Hepatic stellate cell (primary cell): ENCODE results near the gene MAP3K1.
"Not testable (repeated sequence)": the region's sequence is repeated elsewhere in the genome, so short reads cannot be mapped to it uniquely, and the experiment has no call there.

Experiments used
- DNase-seq: peaks from one replicate; pipeline ENCODE4 v3.0.0; 2011; ENCODE audit warnings: low spot score

MAP3K1 gene

GRCh38 chr5:56814963-56815657 lies at the start of gene MAP3K1:
Gene MAP3K1 (plus strand): TSS chr5:56815549. CDS start chr5:56815574, 25 bp downstream.
- DNase-seq = peak; percentile 83

GRCh38 chr5:56766926-56767325 lies 48.4 kb upstream of the MAP3K1 start:
- DNase-seq = no peak

GRCh38 chr5:56769875-56770604 lies 45.3 kb upstream of the MAP3K1 start:
- no peak for DNase-seq

- no peak for DNase-seq
Observed at GRCh38 chr5:56772767-56773166, 42.6 kb upstream of the MAP3K1 start.

- DNase-seq = no peak
Observed at GRCh38 chr5:56774957-56775356, 40.4 kb upstream of the MAP3K1 start.

GRCh38 chr5:56776212-56776846 lies 39.0 kb upstream of the MAP3K1 start:
- DNase-seq = not testable (repeated sequence)

- DNase-seq = no peak
Observed at GRCh38 chr5:56783261-56783660, 32.1 kb upstream of the MAP3K1 start.

- DNase-seq = no peak
Observed at GRCh38 chr5:56786346-56786745, 29.0 kb upstream of the MAP3K1 start.

- no peak for DNase-seq
Observed at GRCh38 chr5:56791396-56791795, 24.0 kb upstream of the MAP3K1 start.

- DNase-seq = no peak
Observed at GRCh38 chr5:56798521-56798920, 16.8 kb upstream of the MAP3K1 start.

- DNase-seq = no peak
Observed at GRCh38 chr5:56800186-56800585, 15.2 kb upstream of the MAP3K1 start.

- DNase-seq = no peak
Observed at GRCh38 chr5:56801256-56801655, 14.1 kb upstream of the MAP3K1 start.

GRCh38 chr5:56802205-56802604 lies 13.1 kb upstream of the MAP3K1 start:
- no peak for DNase-seq

GRCh38 chr5:56803025-56803424 lies 12.3 kb upstream of the MAP3K1 start:
- DNase-seq = no peak

GRCh38 chr5:56803894-56804293 lies 11.5 kb upstream of the MAP3K1 start:
- DNase-seq = no peak

- no peak for DNase-seq
Observed at GRCh38 chr5:56807679-56808078, 7.7 kb upstream of the MAP3K1 start.

- DNase-seq = no peak
Observed at GRCh38 chr5:56808211-56808610, 7.1 kb upstream of the MAP3K1 start.

GRCh38 chr5:56810826-56811225 lies 4.5 kb upstream of the MAP3K1 start:
- no peak for DNase-seq

GRCh38 chr5:56812110-56812509 lies 3.2 kb upstream of the MAP3K1 start:
- DNase-seq = no peak

GRCh38 chr5:56813302-56813701 lies 2.0 kb upstream of the MAP3K1 start:
- DNase-seq = no peak

- DNase-seq = peak; percentile 18
Observed at GRCh38 chr5:56814361-56814962, 887 bp upstream of the MAP3K1 start.

- DNase-seq = no peak
Observed at GRCh38 chr5:56815658-56816545, 553 bp downstream of the MAP3K1 start.
